ENCODE data around the gene STK10.

DNA sequence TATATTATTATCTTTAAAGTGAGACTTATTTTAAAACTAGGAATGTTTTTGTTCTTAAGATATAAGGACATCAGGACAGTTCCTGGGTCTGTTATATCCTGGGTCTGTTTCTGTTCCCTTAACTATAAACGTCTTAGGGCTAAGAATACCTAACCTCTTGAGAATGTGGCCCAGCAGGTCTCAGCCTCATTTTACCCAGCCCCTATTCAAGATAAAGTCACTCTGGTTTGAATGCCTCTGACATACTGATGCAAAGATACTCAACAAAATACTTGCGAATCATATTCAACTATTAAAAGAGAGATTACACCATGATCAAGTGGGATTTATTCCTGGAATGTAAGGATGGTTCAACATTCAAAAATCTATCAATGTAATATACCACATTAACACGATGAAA, 51.0 kb downstream of the STK10 start:
- TF ChIP-seq CREB1 (IDR thresholded peaks at IDR 0.05) (no peak), CREB1 (CRISPR knock-in tag; IDR thresholded peaks at IDR 0.05) (no peak), HLTF (IDR thresholded peaks at IDR 0.05) (no peak), ATF2 (CRISPR knock-in tag; IDR thresholded peaks at IDR 0.05) (no peak), ATF7 (IDR thresholded peaks at IDR 0.05) (no peak), EP300 (IDR thresholded peaks at IDR 0.05; ENCODE audit: low read length) (no peak), SAFB (IDR thresholded peaks at IDR 0.05; ENCODE audit: borderline replicate concordance, low read depth, low read length) (no peak), RBM22 (IDR thresholded peaks at IDR 0.05; ENCODE audit: low read depth, low read length, poor library complexity, severe bottlenecking) (no peak), YY1 (IDR thresholded peaks at IDR 0.05; ENCODE audit: borderline replicate concordance in 1 of 3, control insufficient read depth in 1 of 3, extremely low read depth in 1 of 3, insufficient read depth in 3 of 3, insufficient read length in 1 of 3, insufficient replicate concordance in 2 of 3, low read depth in 1 of 3, low read length in 2 of 3) (no peak)
- TF ChIP-seq, protein P1, sequence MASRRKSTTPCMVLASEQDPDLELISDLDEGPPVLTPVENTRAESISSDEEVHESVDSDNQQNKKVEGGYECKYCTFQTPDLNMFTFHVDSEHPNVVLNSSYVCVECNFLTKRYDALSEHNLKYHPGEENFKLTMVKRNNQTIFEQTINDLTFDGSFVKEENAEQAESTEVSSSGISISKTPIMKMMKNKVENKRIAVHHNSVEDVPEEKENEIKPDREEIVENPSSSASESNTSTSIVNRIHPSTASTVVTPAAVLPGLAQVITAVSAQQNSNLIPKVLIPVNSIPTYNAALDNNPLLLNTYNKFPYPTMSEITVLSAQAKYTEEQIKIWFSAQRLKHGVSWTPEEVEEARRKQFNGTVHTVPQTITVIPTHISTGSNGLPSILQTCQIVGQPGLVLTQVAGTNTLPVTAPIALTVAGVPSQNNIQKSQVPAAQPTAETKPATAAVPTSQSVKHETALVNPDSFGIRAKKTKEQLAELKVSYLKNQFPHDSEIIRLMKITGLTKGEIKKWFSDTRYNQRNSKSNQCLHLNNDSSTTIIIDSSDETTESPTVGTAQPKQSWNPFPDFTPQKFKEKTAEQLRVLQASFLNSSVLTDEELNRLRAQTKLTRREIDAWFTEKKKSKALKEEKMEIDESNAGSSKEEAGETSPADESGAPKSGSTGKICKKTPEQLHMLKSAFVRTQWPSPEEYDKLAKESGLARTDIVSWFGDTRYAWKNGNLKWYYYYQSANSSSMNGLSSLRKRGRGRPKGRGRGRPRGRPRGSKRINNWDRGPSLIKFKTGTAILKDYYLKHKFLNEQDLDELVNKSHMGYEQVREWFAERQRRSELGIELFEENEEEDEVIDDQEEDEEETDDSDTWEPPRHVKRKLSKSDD (conservative IDR thresholded peaks at IDR 0.05; ENCODE audit: low read length): no peak
